GM12872 (cell line): ENCODE results near the gene L2HGDH.

Experiments used
- TF ChIP-seq, protein P1 (sequence below): IDR thresholded peaks from 3 replicates; pipeline ENCODE4 v1.5.1; 2011; ENCODE audit warnings: low read depth, mild to moderate bottlenecking, low read length, moderate library complexity; ENCODE audit not compliant: insufficient read depth

L2HGDH gene

DNA sequence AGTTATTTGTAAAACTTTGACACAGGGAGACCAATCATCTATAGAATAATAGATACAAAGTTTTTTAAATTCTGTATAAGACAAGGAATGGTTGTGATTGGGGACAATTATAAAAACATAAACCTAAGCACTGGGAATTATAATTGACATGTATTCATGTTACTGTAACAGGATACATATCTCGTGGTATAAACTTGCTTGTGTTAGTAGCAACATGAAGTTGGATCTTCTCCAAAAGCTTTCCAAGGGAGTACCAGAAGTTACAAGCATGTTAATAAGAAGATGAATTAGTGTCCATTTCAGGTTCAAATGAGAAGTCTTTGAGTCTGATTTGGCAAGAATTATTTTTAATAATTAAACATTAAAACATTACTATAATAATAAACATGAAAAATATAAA lies 42.5 kb upstream of the L2HGDH start:
- TF ChIP-seq, protein P1, sequence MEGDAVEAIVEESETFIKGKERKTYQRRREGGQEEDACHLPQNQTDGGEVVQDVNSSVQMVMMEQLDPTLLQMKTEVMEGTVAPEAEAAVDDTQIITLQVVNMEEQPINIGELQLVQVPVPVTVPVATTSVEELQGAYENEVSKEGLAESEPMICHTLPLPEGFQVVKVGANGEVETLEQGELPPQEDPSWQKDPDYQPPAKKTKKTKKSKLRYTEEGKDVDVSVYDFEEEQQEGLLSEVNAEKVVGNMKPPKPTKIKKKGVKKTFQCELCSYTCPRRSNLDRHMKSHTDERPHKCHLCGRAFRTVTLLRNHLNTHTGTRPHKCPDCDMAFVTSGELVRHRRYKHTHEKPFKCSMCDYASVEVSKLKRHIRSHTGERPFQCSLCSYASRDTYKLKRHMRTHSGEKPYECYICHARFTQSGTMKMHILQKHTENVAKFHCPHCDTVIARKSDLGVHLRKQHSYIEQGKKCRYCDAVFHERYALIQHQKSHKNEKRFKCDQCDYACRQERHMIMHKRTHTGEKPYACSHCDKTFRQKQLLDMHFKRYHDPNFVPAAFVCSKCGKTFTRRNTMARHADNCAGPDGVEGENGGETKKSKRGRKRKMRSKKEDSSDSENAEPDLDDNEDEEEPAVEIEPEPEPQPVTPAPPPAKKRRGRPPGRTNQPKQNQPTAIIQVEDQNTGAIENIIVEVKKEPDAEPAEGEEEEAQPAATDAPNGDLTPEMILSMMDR: no peak

DNA sequence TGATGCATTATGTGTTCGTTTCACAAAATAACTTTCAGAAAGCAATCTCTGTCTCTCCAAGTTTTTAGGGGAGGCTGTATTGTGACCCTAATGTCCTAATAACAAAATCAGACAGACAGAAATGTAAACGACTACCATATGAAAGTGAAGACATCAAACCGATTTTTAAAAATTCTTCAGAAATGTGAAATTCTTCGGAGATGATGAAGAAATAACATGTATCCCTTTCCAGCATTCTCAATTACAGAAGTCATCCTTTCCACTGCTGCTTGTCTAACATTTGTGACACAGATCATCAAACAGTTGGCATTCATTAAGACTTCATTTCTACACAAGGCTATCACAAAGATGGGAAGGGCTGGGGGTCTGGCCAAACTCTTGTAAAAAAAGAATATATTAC lies 41.1 kb upstream of the L2HGDH start:
- TF ChIP-seq, protein P1: no peak

DNA sequence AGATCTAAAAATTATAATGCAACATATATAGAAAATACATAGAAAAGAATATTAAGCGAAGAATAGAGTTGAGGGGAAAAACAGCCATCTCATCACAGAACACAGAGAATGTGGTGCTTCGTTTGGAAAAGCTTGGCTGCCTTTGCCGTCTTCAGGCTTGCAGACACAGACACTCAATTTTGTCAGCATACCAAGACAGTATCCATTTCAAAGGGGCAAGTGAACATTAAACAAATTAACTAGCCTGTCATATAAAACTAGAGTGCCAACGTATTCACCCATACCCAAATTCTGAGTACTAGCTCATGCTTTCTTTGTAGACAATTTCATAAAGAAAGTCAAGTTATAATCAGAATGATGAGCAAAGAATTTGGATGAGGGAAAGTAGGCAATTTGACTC lies 40.6 kb upstream of the L2HGDH start:
- TF ChIP-seq, protein P1: no peak

DNA sequence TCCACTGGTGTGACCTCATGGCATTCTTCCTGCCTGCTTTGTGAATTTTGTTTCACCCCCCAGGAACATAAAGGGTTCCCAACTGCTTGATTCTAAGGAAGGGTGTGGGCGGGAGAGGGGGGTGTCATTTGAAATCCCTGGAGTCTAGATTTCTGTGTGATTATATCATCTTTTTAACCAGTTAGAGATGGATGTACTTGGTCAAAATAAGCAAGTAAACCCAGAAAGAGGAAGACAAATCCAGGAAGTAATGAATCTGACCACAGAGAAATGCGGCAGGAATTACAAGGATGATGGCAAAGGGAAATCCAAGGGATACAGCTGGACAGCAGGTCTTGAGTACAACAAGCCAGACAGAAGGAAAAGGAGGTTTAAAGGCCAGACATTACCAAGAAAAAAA lies 38.9 kb upstream of the L2HGDH start:
- TF ChIP-seq, protein P1: no peak

DNA sequence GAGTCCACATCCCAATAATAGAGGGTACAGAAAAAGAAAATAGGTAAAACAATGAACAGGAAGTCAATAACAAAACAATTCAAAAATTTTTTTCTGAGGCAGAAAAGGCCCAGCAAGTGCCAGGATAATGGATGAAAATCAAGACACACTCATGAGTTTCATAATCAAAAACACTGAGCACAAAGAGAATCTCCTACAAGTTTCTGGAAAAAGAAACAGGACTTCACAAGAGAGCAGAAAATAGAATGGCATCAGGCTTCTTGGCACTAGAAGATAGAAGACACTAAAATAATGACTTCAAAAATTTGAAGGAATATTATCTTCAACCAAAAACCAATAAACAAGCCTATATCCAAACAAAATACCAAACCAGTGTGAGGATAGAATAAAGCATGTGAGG lies 36.9 kb upstream of the L2HGDH start:
- TF ChIP-seq, protein P1: no peak

DNA sequence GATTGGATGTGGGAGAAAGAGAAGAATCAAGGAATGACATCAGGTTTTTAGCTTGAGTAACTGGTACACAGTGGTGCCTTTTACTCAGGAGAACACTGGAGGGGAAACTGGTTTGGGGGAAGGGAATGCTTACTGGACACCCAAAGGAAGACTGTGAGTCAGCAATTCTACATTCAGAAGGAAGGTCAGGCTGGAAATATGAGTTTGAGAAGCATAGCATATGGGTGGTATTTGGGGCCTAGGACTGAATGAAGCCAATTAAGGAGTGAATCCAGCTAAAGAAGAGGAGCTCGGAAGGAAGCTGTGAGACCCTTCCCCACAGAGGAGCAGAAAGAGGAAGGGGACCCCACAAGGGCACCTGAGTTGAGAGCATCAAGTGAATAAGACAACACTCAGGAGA lies 35.5 kb upstream of the L2HGDH start:
- TF ChIP-seq, protein P1: no peak

DNA sequence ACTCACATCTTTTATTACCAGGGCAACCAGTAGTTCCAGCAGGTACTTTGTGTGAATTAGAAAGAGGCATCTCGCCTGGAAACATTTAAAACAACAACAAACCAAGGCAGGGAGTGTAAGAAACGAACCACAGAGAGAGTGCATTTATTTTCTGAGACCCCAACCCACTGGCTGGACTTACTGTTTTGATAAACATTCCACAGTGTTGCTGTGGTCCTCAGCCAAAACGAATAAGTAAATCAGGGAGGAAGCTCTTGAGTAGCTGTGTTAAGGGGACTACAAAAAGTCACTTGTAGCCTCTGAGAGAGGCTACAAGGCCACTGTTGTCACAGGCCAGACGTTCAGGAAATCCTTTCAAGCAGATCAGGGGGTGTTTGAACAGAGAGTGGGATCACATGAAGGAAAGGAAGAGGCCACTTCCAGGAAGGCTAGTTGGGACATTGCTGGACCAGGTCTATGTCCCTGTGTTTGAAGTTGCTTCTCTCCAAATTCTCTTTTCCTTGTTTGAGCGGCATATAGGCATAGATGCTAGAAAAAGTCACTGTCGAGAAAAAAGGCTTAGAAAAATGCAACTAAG lies 33.9 kb upstream of the L2HGDH start:
- TF ChIP-seq, protein P1: no peak
